Liver (tissue), 9 donors: Measurements from ENCODE around the gene CXorf38. TPM values are rescaled to one million over a fixed set of nuclear protein-coding genes. Genes with fewer than 3 reads are reported as not detected.

Experiments
- DNase-seq: peaks from one replicate; pipeline ENCODE4 v3.0.0-alpha.2; 2017; ENCODE audit warnings: low spot score
- H3K27ac ChIP-seq, 2 donors: one replicate each; pipeline ENCODE4 v1.7.0; 2013; ENCODE audit warnings: inconsistent platforms in 2 of 2, low read length in 2 of 2, control low read depth in 1 of 2, low read depth in 1 of 2, mild to moderate bottlenecking in 1 of 2
- H3K27me3 ChIP-seq, 4 donors: one replicate each; pipeline versions ENCODE4 v1.6.1 to v1.7.0; 2013; ENCODE audit warnings: low read length in 3 of 4, inconsistent platforms in 1 of 4, mild to moderate bottlenecking in 1 of 4, moderate library complexity in 1 of 4; ENCODE audit not compliant: control insufficient read depth in 4 of 4, insufficient read depth in 4 of 4
- H3K36me3 ChIP-seq, 4 donors: one replicate each; pipeline versions ENCODE4 v1.6.1 to v1.7.0; 2013; ENCODE audit warnings: low read length in 3 of 4, mild to moderate bottlenecking in 3 of 4, low read depth in 1 of 4, moderate library complexity in 1 of 4; ENCODE audit not compliant: control insufficient read depth in 4 of 4, insufficient read depth in 3 of 4
- H3K4me1 ChIP-seq, 4 donors: one replicate each; pipeline versions ENCODE4 v1.6.1 to v1.7.0; 2013; ENCODE audit warnings: low read length in 3 of 4, mild to moderate bottlenecking in 3 of 4, moderate library complexity in 1 of 4; ENCODE audit not compliant: control insufficient read depth in 4 of 4, insufficient read depth in 4 of 4
- H3K4me3 ChIP-seq, 3 donors: one replicate each; pipeline versions ENCODE4 v1.6.1 to v1.7.0; 2013; ENCODE audit warnings: low read length in 3 of 3, control low read depth in 1 of 3, low read depth in 1 of 3, mild to moderate bottlenecking in 1 of 3
- H3K9ac ChIP-seq, 2 donors: one replicate each; pipeline ENCODE4 v1.7.0; 2013; ENCODE audit warnings: low read length in 2 of 2, mild to moderate bottlenecking in 2 of 2, moderate library complexity in 2 of 2, control low read depth in 1 of 2, low read depth in 1 of 2
- H3K9me3 ChIP-seq, 4 donors: one replicate each; pipeline versions ENCODE4 v1.6.1 to v1.7.0; 2013; ENCODE audit warnings: low read length in 3 of 4; ENCODE audit not compliant: control insufficient read depth in 4 of 4
- ATF3 ChIP-seq: IDR thresholded peaks from 2 replicates; pipeline ENCODE4 v1.6.1; 2016; ENCODE audit warnings: antibody characterized with exemption
- CTCF ChIP-seq: fragments of 150-350 bp; IDR thresholded peaks from 2 replicates; pipeline ENCODE4 v1.5.1; 2017; ENCODE audit warnings: improper control_type of control experiment, low read depth, low read length; ENCODE audit not compliant: missing input control
- EGR1 ChIP-seq, 2 donors: IDR thresholded peaks; 2 replicates each; pipeline ENCODE4 v1.6.1; 2016 to 2018; ENCODE audit warnings: antibody characterized with exemption in 2 of 2, low read depth in 2 of 2
- FOXA1 ChIP-seq: IDR thresholded peaks from 2 replicates; pipeline ENCODE4 v1.6.1; 2016; ENCODE audit warnings: antibody characterized with exemption
- FOXA2 ChIP-seq: IDR thresholded peaks from 2 replicates; pipeline ENCODE4 v1.6.1; 2016; ENCODE audit warnings: antibody characterized with exemption
- GABPA ChIP-seq, 2 donors: IDR thresholded peaks in 1 of 2; conservative IDR thresholded peaks in 1 of 2; 2 replicates each; pipeline ENCODE4 v1.6.1; 2016; ENCODE audit warnings: antibody characterized with exemption in 2 of 2, mild to moderate bottlenecking in 1 of 2, moderate library complexity in 1 of 2
- HNF4A ChIP-seq, 2 donors: conservative IDR thresholded peaks; 2 replicates each; pipeline ENCODE4 v1.6.1; 2016; ENCODE audit warnings: antibody characterized with exemption in 2 of 2, mild to moderate bottlenecking in 2 of 2
- HNF4G ChIP-seq: IDR thresholded peaks from 2 replicates; pipeline ENCODE4 v1.6.1; 2016; ENCODE audit warnings: antibody characterized with exemption
- JUND ChIP-seq, 2 donors: IDR thresholded peaks; 2 replicates each; pipeline ENCODE4 v1.6.1; 2016; ENCODE audit warnings: antibody characterized with exemption in 2 of 2
- NR2F2 ChIP-seq: IDR thresholded peaks from 2 replicates; pipeline ENCODE4 v1.6.1; 2016; ENCODE audit warnings: antibody characterized with exemption
- RAD21 ChIP-seq, 2 donors: IDR thresholded peaks; 2 replicates each; pipeline ENCODE4 v1.6.1; 2016; ENCODE audit warnings: antibody characterized with exemption in 2 of 2, mild to moderate bottlenecking in 2 of 2
- RXRA ChIP-seq, 2 donors: IDR thresholded peaks; 2 replicates each; pipeline ENCODE4 v1.6.1; 2017 to 2018; ENCODE audit warnings: antibody characterized with exemption in 2 of 2, mild to moderate bottlenecking in 1 of 2
- SP1 ChIP-seq: IDR thresholded peaks from 2 replicates; pipeline ENCODE4 v1.6.1; 2018; ENCODE audit warnings: antibody characterized with exemption, mild to moderate bottlenecking
- TAF1 ChIP-seq: conservative IDR thresholded peaks from 2 replicates; pipeline ENCODE4 v1.6.1; 2016; ENCODE audit warnings: antibody characterized with exemption, mild to moderate bottlenecking
- YY1 ChIP-seq: IDR thresholded peaks from 2 replicates; pipeline ENCODE4 v1.6.1; 2016; ENCODE audit warnings: antibody characterized with exemption, mild to moderate bottlenecking
- WGBS: extraction: QIAGEN DNeasy Blood & Tissue Kit; methylation state at CpG from one replicate; pipeline ENCODE4 v1.1.7; 2013; 5-methylcytosine and 5-hydroxymethylcytosine counted together
- polyA plus RNA-seq, 2 donors: library from polyadenylated mRNA; stranded (reverse) in 1 of 2; unstranded in 1 of 2; fragments of 200-250 nt in 1 of 2; fragments of >200 nt in 1 of 2; fragmentation: Nextera tagmentation in 1 of 2; extraction: Ambion mirVana in 1 of 2; gene quantifications; one replicate each; pipeline versions ENCODE4 v1.2.1 to v1.2.3, GENCODE V29; 2013 to 2015
- total RNA-seq, 2 donors: library from RNA; depleted of rRNA; stranded (reverse); fragments of >200 nt; gene quantifications; one replicate each; pipeline ENCODE4 v1.2.3, GENCODE V29; 2014
- TF ChIP-seq, protein P1 (sequence below): IDR thresholded peaks from 2 replicates; pipeline ENCODE4 v1.6.1; 2016; ENCODE audit warnings: antibody characterized with exemption
- donor health status: healthy.
- donor health status: healthy.
- donor health status: healthy.
- donor health status: healthy.
- donor health status: healthy.

CXorf38 gene
- total RNA-seq (1 to 10 TPM; 5.8 to 8.3 TPM), polyA plus RNA-seq (1 to 10 TPM; 3.7 to 5.6 TPM)

DNA sequence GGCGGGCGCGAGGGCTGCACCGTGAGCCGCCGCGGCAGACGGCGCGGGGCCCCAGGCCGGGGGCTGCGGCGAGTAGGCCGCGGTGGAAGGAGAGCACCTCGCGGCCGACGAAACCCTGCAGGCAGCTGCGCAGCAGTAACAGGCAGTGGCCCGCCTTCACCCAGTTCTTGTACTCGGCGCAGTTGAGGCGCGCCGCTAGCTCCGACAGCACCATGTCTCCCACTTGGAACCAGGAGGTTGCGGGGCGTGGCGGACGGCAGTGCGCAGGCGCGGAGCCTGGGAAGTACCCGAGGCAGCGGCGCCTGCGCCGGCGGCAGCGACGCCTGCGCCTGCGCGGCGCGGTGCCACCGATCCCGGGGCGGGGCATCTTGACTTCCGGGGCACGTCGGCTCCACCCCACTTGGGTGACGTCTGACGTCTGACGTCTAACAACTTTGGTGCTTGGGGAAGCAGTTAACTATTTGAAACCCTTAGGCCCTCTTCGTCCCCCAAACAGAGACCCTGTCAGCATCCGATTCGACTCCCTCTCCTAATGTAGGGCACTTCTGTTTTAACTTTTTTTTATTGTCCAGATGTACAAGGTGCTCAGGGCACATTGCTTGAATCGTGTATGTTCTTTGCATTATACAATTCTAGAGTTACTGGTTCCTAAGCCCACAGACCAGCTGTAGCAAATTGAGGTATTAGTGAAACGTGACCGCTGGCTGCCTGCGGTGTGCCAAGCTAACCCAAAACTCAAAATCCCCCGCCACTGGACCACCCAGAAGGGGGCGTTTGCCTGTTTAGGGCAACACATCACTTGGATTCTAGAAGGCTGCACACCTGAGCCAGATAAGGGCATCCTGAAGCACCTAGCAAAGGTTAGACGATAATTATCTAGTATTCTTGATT lies at the start of gene CXorf38:
CXorf38 (minus strand) TSS at position 255 of the 891 bp plus-strand sequence; CDS start at position 214, 41 bp downstream.
- peak; percentile 94 for DNase-seq

DNA sequence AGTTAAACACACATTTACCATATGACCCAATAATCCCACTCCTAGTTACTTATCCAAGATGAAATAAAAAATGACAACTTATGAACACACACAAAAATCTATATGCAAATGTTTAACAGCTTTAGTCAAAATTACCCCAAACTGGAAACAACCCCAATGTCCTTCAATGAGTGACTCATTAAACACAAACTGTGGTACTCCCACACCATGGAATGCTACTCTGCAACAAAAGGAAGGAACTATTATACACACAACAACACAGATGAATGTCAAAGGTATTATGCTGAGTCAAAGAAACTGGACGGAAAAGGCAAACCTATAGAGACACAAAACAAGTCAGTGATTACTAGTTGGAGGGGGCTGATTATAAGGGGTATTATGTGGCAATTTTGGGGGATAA lies 47.4 kb upstream of the CXorf38 start:
- 98% methylated on average over 1 of the region's 1 CpG for WGBS
- DNase-seq = no peak
- no peak overlapping the region for H3K27ac ChIP-seq
- H3K9ac ChIP-seq = no peak overlapping the region
- no peaks in the 10 kb centered on the region for H3K27me3 ChIP-seq
- H3K4me3 ChIP-seq = no peak overlapping the region
- peaks cover 0 to 19% (median 14%) of the 10 kb centered on the region in 4 donors for H3K36me3 ChIP-seq
- no peaks in the 10 kb centered on the region for H3K9me3 ChIP-seq
- H3K4me1 ChIP-seq = peaks cover 0 to under 1% (median 0%) of the 10 kb centered on the region in 4 donors
- TF ChIP-seq ATF3 (no peak), RAD21 (IDR thresholded peaks at IDR 0.05) (no peak), RXRA (IDR thresholded peaks at IDR 0.05) (no peak), CTCF (no peak), GABPA (IDR thresholded peaks at IDR 0.05 in 1 of 2, conservative IDR thresholded peaks at IDR 0.05 in 1 of 2) (no peak), EGR1 (IDR thresholded peaks at IDR 0.05; ENCODE audit: low read depth in 2 of 2) (no peak), TAF1 (no peak), YY1 (no peak), HNF4A (conservative IDR thresholded peaks at IDR 0.05) (no peak), FOXA1 (no peak), FOXA2 (no peak), JUND (IDR thresholded peaks at IDR 0.05) (no peak), NR2F2 (no peak), SP1 (no peak)
- TF ChIP-seq, protein P1, sequence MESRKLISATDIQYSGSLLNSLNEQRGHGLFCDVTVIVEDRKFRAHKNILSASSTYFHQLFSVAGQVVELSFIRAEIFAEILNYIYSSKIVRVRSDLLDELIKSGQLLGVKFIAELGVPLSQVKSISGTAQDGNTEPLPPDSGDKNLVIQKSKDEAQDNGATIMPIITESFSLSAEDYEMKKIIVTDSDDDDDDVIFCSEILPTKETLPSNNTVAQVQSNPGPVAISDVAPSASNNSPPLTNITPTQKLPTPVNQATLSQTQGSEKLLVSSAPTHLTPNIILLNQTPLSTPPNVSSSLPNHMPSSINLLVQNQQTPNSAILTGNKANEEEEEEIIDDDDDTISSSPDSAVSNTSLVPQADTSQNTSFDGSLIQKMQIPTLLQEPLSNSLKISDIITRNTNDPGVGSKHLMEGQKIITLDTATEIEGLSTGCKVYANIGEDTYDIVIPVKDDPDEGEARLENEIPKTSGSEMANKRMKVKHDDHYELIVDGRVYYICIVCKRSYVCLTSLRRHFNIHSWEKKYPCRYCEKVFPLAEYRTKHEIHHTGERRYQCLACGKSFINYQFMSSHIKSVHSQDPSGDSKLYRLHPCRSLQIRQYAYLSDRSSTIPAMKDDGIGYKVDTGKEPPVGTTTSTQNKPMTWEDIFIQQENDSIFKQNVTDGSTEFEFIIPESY = no peak

More for the DNA sequence above, at the start of gene CXorf38:
- WGBS = 2% methylated on average over 66 of the region's 66 CpGs
- Histone ChIP-seq H3K9ac (peak within 1 kb of the TSS; percentile 57 to 63), H3K9me3 (no peaks in the 10 kb centered on the region), H3K27me3 (no peaks in the 10 kb centered on the region), H3K4me1 (peaks cover 0 to 41% (median 28%) of the 10 kb centered on the region in 4 donors), H3K36me3 (no peaks in the 10 kb centered on the region), H3K4me3 (peak within 1 kb of the TSS; percentile 61 to 86 (median 73)), H3K27ac (peak within 1 kb of the TSS; percentile 79 to 81)
- TF ChIP-seq GABPA (IDR thresholded peaks at IDR 0.05 in 1 of 2, conservative IDR thresholded peaks at IDR 0.05 in 1 of 2) (peak in 1 of 2 donors; percentile 54), HNF4G (no peak), TAF1 (no peak), RXRA (IDR thresholded peaks at IDR 0.05) (no peak)
